ENCODE data around the gene CPN2.

CPN2 gene

DNA sequence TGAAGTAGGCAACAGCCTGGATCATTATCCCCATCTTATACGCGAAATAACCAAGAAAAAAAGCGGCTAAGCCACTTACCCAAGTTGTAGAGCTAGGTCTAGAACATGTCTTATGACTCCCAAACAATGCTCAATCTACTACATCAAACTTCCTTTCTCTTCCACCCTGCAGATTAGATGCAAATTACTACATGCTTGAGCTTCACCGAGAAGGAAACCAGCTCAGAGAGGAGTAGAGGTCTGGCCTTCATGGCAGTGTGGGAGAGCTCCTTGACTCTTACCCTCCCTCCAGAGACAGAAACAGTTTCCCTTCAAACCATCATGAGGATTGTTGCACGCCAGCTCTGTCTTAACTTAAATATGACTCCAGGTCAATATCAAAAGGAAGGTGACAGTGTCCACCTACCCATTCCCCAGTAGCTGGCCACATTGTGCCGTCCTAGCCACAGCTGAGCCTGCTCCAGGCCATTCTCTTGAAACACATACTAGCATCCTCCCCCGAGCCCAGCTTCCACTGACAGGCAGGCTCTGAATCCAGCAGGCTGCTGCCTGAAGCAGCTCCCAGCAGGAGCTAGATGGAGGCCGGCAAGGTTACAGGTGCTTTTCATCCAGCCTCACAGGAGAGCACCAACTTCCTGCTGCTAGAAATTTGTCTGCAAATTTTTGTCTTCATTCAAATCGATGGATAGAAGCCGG, 56.8 kb downstream of the CPN2 start:
- DNase-seq (ENCODE audit: low read depth) = no peak

DNA sequence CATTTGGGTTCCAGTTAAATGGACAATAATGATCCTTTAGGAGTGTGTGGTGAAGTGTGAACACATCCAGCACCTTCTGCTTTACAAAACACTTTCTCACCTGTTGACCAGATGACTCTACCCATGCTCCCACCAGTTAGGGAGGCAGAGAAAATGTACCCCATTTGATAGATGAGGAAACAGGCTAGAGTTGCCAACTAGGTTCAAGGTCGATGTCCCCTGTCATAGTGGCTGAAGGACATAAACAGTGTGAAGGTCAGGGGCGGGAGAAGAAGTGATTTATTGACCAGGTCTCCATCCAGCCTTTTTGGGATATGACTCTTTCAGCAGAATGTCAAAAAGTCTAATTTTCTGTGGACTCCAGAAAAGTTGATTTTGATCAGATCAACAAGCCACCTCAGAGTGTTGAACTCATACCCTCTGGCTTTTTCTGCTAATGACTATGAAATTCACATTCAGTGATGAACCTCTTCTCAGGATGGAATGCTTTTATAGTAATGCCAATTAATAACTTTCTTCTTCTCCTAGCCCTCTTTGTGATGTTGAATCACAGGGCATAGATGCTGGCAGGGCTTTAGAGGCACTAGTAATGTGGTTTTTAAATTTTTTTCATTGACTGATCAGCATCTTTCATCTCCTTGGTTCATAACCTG, 57.5 kb downstream of the CPN2 start:
- DNase-seq (ENCODE audit: low read depth) = no peak

DNA sequence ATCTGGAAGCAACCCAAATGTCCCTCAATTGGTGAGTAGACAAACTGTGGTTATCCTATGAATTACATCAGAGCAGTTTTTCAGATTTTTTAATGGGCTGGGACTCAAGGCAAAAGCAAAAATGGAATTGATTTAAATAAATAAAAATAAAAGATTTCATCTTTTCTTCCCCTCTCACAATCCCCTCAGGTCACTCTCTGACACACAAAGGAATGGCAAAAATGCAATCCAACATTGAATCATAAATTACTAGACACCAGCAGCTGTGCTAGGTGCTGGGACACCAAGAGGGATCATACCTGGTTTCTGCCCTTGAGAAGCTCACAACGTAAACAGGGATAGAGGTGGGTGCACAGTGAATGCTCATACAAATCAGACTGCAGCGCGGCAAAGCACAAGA, 58.8 kb downstream of the CPN2 start:
- no peak for DNase-seq (ENCODE audit: low read depth)

Measured in amniotic epithelial cell (primary cell).